NCI-H187 (cell line): ENCODE results near the gene DIP2A.
"Not testable (repeated sequence)": the region's sequence is repeated elsewhere in the genome, so short reads cannot be mapped to it uniquely, and the experiment has no call there.

ENCODE experiments used
- DNase-seq, 2 experiments: peaks; one replicate each; lab custom pipeline; 2025; lab: John Stamatoyannopoulos, UW

DIP2A gene

DNA sequence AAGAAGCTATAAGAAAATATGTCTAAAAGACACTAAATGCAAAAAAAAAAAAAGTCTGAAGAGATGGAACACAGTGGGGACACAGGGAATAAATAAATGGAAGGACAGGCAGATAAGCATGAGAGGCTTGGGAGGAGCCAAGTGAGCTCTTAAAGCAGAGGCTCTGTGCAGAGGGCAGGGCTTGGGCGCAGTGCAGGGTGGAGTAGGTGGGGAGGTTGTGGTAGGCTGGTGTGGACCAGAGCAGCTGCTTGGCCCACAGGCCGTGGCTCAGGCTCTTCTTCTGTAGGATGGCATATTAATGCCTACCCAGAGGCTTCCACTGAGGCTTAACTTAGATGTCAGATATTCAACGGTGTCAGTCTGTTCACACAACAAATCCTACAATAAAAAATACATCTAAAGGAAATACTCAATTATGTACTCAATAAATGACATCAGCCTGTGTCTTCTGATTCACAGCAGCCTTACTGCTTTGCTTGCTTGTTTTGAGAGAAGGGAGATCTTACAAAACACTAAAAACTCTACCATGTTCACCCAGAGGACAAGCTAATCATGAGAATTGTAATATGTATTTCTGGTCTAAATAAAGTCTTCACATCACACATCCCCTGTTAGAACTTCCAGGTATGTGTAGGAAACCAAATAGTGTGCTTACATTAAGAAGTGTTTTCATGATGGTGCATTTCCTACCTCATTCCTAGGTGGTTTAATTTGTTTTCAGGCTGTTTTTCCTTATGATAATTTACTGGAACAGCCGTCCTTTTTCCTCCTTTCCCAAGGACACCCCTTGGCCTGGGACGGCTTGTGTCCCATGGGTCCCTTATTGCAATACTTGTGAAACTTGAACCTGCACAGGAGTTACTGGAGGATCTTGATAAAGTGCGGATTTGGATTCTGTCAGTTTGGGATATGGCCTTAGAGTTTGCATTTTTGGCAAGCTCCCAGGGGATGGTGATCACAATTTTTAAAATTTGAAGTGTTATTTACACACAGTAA, 24.9 kb downstream of the DIP2A start:
- DNase-seq: no peak

GRCh38 chr21:46486481-46487126, 27.9 kb downstream of the DIP2A start:
- no peak for DNase-seq

DNA sequence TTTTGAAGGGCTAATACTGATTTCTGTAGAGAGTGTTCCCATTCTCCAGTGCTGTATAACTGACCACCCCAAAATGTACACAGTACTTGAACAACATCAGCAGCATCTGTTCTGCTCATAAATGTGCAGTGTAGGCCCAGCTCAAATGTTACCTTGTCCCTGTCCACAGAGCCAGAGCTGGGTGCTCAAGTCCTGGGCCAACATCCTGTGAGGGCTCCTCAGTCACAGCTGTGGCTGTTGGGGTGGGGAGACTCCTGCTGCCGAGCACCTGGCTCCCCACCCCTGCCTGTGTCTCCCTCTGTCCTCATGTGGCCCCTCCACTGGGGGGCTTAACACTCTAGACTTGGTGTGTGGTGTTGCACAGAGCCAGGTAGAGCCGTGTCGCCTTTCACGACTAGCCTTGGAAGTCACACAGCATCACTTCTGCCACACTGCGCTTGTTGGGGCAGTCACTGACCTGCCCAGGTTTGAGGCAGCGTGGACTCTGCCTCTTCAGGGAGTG, 30.5 kb downstream of the DIP2A start:
- no peak for DNase-seq

GRCh38 chr21:46489800-46490199, 31.1 kb downstream of the DIP2A start:
- DNase-seq: no peak

- DNase-seq: no peak
Measured at GRCh38 chr21:46491553-46491952, 32.9 kb downstream of the DIP2A start.

DNA sequence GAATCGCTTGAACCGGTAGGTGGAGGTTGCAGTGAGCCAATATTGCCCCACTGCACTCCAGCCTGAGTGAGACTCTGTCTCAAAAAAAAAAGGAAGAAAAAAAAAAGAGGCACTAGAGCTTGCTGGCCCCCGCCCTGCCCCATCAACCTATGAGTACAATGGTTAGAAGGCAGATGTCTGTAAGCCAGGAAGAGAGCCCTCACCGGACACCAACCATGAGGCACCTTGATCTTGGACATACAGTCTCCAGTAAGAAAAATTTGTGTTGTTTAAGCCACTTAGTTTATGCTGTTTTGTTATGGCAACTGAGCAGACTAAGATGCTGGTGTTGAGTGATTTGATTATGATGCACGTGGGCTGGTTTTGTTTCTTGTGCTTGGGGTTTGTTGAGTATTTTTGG, 34.2 kb downstream of the DIP2A start:
- no peak for DNase-seq

DNA sequence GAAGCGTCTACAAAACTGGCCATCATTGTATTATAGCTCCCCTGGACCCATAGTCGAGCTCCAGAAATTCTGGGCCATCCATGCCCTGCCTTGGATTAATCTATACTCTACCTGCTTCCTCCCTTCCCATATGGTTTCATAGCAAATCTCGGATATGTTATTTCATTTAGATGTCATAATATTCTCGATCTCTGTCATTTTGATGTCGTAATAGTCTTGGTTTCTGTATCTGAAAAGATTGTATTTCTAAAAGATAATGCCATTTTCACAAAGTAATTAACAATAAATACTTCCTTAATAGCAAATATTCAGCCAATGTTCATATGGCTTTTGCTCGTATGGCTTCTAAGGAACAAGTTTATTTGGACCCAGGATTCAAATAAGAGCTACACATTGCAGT, 35.1 kb downstream of the DIP2A start:
- DNase-seq: no peak

DNA sequence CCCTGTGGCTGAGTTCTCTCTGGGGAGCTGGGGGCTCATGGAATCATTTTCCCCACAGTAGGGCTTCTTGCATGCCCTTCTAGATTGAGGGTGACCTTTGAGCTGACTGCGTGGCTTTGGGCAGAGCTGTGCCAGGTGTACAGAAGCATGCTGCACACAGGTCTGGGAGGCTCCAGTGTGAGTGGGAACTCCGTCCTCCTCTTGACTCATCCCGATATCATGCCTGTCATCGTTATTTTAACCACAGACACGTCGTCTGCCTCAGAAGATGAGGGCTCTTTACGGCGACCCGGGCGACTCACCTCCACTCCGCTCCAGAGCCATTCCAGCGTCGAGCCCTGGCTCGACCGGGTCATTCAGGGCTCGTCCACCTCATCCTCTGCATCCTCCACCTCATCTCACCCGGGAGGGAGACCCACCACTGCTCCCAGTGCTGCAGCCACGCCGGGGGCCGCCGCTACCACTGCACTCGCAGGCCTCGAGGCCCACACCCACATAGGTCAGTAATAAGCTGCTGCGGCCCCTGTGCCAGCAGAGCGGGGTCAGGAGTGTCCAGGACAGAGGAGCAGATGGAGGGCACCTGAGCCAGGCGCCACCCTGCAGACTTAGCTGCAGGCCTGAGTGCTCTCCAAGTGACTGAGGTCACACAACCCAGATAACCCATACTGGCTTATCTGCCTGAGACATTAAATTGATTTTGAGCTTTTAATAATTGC, 39.8 kb downstream of the DIP2A start:
- DNase-seq: no peak

DNA sequence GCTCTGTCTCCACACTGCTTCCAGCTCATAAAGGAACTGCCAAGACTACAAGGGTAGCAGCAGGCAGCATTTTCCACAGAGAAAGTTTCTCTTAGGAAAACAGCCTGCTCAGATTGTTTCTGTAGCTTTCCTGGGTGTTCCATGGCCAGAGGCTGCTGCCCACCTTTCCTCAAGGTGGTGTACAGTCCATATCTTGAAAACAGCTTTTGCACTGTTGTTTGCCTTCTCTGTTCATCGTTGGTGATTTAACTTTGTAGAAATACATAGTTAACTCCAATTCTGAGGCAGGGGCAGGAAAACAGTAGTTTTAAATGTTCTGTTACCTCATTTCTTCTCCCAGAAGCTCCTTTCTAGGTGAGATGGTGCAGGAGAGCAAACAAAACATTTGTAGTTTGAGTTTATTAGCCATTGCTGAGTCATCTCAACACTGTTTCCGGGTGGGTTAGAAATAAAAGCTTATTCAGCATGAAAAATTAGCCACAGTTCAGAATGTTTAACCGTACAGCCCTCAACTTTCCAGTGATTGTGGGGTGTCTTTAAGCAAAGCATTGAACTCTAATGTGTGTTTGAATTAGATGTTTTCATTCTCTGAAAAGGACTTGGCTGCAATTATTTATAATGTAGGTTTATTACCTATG, 41.7 kb downstream of the DIP2A start:
- no peak for DNase-seq

DNA sequence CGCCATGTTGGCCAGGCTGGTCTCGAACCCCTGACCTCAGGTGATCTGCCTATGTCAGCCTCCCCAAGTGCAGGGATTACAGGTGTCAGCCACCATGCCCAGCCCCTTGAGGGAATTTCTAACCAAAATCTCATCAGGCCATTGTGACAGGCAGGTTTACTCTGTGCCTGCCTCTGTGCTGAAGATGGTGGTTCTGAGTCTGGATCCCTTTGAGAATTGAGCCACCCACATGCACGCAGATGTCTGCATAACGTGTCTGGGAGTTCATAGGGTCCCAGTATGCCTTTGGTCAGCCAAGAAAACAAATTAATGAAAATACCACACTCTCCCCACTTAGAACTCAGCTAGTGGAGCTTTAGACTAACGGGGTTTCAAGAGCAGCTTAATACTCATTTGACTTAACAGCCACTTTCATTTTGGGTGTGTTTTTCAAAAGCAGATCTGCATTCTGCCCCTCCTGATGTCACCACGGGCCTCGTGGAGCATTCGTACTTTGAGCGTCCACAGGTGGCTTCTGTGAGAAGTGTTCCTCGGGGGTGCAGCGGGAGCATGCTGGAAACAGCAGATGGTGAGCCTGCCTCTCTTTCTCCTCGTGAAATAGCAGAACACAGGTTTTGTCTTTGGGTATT, 45.3 kb downstream of the DIP2A start:
- DNase-seq: no peak

- no peak for DNase-seq
Measured at GRCh38 chr21:46504666-46505065, 46.0 kb downstream of the DIP2A start.

DNA sequence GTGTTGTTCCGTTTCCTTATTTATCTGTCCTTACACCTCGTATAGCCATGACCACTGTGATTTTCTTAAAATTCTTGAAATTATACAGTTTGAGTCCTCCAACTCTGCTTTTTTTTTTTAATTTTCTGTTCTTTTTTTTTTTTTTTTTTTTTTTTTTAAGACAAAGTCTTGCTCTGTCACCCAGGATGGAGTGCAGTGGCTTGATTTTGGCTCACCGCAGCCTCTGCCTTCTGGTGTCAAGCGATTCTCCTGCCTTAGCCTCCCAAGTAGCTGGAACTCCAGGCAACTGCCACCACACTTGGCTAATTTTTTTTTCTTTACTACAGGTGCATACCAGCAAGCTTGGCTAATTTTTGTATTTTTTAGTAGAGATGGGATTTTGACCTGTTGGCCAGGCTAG, 48.9 kb downstream of the DIP2A start:
- no peak for DNase-seq

DNA sequence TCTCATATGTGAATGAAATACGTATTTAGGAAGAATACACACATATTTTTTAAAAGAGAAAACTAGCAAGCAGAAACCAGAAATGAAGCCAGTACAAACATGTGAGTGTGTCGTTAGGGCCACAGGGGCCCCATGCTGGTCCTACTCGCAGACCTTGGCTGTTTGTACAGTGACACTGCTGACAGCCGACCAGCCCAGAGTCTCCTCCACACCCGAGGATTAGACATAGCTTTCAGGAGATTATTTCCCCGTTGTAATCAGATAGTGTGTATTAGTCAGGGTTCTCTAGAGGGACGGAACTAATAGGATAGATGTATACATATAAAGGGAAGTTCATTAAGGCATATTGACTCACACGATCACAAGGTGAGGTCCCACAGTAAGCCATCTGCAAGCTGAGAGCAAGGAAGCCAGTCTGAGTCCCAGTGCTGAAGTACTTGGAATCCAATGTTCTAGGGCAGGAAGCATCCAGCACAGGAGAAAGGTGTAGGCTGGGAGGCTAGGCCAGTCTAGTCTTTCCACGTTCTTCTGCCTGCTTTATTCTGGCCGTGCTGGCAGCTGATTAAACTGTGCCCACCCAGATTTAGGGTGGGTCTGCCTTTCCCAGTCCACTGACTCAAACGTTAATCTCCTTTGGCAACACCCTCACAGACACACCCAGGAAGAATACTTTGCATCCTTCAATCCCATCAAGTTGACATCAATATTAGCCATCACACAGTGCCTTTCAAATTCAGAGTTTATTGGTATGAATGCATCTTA, 51.2 kb downstream of the DIP2A start:
- DNase-seq: no peak

- DNase-seq: no peak
Measured at GRCh38 chr21:46515109-46515508, 56.4 kb downstream of the DIP2A start.

DNA sequence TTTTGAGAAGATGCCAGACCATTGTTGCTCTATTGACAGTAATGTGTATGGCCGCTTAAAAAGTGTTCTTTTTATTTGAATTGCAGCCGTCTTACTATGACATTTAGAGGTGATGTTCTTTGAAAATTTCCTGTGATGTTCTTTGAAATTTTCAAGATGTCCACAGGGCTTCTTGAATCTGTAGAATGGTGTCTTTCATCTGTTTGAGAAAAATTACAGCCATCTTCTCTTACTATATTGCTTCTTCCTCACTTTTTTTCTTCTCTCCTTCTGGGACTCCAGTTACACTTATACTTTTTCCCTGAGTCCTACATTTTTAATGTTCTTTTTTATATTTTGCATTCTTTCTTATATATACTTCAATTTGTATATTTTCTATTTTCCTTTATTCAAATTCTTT, 57.4 kb downstream of the DIP2A start:
- no peak for DNase-seq

DNA sequence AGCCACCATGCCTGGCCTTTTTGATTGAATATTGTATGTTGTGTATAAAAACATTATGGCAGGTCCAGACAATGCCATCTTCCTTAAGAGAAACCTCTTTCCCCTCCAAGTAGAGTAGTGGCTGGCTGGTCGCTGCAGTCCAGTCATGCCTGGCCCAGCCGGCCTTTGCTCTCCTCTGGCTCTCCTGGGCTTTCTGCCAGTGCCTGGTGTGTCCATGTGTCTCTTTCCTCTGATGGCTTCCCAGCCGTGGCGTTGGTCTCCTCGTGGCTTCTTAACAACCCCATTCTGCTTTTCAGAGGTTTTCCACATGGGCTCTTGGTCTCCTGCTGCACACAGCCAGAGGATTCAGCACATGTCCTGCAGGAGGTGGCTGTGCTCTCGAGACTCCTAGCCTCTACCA, 58.7 kb downstream of the DIP2A start:
- DNase-seq: no peak

DNA sequence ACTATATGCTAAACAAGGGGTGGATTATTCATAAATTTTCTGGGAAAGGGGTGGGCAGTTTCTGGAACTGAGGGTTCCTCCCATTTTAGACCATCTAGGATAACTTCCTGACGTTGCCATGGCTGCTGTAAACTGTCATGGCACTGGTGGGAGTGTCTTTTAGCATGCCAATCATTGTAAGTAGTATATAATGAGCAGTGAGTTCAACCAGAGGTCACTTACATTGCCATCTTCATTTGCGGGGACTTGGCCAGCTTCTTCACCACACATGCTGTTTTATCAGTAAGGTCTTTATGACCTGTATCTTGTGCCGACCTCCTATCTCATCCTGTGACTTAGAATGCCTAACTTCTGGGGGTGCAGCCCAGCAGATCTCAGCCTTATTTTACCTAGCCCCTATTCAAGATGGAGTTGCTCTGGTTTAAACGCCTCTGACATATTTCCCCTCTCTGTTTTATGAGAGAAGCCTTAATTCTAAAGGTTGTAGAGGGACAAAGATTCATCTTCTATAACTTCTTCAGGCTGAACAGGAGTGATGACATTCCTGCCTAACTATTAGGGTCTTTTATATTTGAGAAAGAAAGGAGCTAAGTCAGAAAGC, 60.4 kb downstream of the DIP2A start:
- no peak for DNase-seq

GRCh38 chr21:46527393-46527792, 68.7 kb downstream of the DIP2A start:
- DNase-seq: not testable (repeated sequence)

GRCh38 chr21:46527801-46528200, 69.1 kb downstream of the DIP2A start:
- no peak for DNase-seq

DNA sequence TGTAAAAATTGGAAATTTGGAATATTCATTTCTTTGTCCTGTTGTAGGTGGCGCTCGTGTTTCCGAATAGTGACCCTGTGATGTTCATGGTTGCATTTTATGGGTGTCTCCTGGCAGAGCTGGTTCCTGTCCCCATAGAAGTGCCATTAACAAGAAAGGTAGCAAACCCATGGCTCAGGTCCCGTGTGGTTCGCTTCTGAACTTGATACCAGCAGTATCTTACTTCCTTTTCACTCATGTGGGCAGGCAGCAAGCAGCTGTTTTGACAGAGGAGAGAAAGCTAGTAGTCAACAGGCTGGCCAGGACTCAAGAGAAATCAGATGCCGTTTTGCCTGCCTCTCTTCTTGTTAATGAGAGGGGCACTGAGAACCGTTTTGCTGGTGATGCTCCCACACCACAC, 73.4 kb downstream of the DIP2A start:
- DNase-seq: no peak
